ENCODE data around the gene COPG1. TPM values are rescaled to one million over a fixed set of nuclear protein-coding genes. Genes with fewer than 3 reads are reported as not detected.

The COPG1 gene
- total and polyA plus RNA-seq, 5 donors = 76.3 to 133 (median 102) TPM

GRCh38 chr3:129226374-129226773 lies 23.0 kb upstream of the COPG1 start:
- ATAC-seq (peak; percentile 84 to 87), DNase-seq (peak; percentile 83 to 92 (median 90))
- intact Hi-C loops (cut with DNase I) = loop anchor here in 3 of 4 donors (5.0 kb wide), 1 partner anchor 44 kb away; the partner anchor contains the start of gene CNBP (in 3 of the 3)
- Histone ChIP-seq H3K4me1 (ENCODE audit: control insufficient read depth, insufficient read depth, low read length) (peaks cover 12% of the 10 kb centered on the region), H3K4me3 (ENCODE audit: low read length) (no peak overlapping the region), H3K9me3 (ENCODE audit: control insufficient read depth, low read length) (no peaks in the 10 kb centered on the region), H3K27ac (ENCODE audit: low read length) (peak overlapping the region; percentile 87), H3K27me3 (ENCODE audit: control insufficient read depth, insufficient read depth) (no peaks in the 10 kb centered on the region)
- WGBS = 42% methylated on average over 6 of the region's 6 CpGs

GRCh38 chr3:129228891-129229585 lies 20.4 kb upstream of the COPG1 start:
- ATAC-seq = peak in 1 of 2 donors; percentile 12
- H3K4me3 ChIP-seq (ENCODE audit: low read length) = no peak overlapping the region
- intact Hi-C loops (cut with DNase I) = loop anchor here in 3 of 4 donors (5.0 kb wide), 1 partner anchor 47 kb away; the partner anchor contains the start of gene CNBP (in 3 of the 3)
- H3K27ac ChIP-seq (ENCODE audit: low read length) = peak overlapping the region; percentile 14
- H3K4me1 ChIP-seq (ENCODE audit: control insufficient read depth, insufficient read depth, low read length) = peaks cover 12% of the 10 kb centered on the region
- no peaks in the 10 kb centered on the region for H3K9me3 ChIP-seq (ENCODE audit: control insufficient read depth, low read length)
- WGBS = 49% methylated on average over 11 of the region's 11 CpGs
- H3K27me3 ChIP-seq (ENCODE audit: control insufficient read depth, insufficient read depth) = no peaks in the 10 kb centered on the region
- DNase-seq = peak in 2 of 3 donors; percentile 42 to 55

DNA sequence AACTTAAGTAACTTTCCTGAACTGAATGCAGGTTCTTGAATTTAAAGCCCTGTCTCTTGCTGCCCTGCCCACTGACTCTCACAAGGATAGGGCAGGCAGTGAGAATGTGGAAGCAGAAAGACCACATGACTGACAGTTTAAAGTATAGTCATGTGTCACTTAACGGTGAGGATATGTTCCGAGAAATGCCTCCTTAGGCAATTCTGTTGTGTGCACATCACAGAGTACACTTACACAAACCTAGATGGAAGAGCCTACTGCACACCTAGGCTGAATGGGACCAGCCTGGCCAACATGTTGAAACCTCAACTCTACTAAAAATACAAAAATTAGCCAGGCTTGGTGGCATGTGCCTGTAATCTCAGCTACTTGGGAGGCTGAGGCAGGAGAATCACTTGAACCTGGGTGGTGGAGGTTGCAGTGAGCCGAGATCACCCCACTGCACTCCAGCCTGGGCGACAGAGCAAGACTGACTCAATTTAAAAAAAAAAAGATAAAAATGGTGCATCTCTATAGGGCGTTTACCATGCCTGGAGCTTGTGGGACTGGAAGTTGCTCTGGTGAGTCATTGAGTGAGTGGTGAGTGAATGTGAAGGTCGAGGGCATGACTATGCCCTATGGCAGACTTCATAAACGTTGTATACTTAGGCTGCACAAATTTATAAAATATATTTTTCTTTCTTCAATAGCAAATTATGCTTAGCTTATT lies 18.9 kb upstream of the COPG1 start:
- peak; percentile 34 to 38 for ATAC-seq
- Histone ChIP-seq H3K4me1 (ENCODE audit: control insufficient read depth, insufficient read depth, low read length) (peaks cover 12% of the 10 kb centered on the region), H3K27ac (ENCODE audit: low read length) (peak overlapping the region; percentile 27), H3K9me3 (ENCODE audit: control insufficient read depth, low read length) (no peaks in the 10 kb centered on the region), H3K4me3 (ENCODE audit: low read length) (no peak overlapping the region), H3K27me3 (ENCODE audit: control insufficient read depth, insufficient read depth) (no peaks in the 10 kb centered on the region)
- intact Hi-C loops (cut with DNase I) = no loop called here
- 55% methylated on average over 7 of the region's 7 CpGs for WGBS
- no peak for DNase-seq

DNA sequence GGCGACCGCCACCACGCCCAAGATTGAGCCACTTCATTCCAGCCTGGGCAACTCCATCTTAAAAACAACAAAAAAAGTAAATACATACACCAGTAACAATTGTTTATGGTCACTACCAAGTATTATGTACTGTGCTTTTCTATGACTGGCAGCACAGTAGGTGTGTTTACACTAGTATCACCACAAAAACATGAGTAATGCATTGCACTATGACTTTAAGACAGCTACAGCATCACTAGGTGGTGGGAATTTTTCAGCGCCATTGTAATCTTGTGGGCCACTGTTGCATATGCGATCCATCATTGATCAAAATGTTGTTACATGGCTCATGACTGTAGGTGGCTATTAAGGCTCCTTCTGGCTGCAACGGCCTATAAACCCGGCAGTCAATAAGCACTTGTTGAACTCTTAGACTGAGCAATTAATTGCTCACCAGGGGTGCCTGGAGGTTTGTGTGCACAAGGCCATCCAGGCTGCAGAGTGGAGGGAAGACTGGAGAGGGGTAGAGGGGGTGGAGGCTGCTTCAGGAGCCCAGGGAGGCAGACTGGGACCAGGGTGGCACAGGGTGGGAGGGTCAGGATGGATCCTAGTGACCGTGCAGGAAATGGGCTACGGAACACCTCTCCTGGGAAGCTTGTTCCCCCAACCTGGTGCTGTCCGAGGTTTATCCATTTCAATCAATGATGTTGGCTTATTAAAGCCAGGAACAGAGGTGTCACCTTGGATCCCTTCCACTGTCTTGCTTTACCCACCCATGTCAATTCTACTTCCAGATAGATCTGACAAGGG lies 17.9 kb upstream of the COPG1 start:
- Histone ChIP-seq H3K4me1 (ENCODE audit: control insufficient read depth, insufficient read depth, low read length) (peaks cover 12% of the 10 kb centered on the region), H3K9me3 (ENCODE audit: control insufficient read depth, low read length) (no peaks in the 10 kb centered on the region), H3K27me3 (ENCODE audit: control insufficient read depth, insufficient read depth) (no peaks in the 10 kb centered on the region), H3K4me3 (ENCODE audit: low read length) (no peak overlapping the region), H3K27ac (ENCODE audit: low read length) (no peak overlapping the region)
- DNase-seq = no peak
- intact Hi-C loops (cut with DNase I) = no loop called here
- ATAC-seq = no peak
- 84% methylated on average over 10 of the region's 10 CpGs for WGBS

DNA sequence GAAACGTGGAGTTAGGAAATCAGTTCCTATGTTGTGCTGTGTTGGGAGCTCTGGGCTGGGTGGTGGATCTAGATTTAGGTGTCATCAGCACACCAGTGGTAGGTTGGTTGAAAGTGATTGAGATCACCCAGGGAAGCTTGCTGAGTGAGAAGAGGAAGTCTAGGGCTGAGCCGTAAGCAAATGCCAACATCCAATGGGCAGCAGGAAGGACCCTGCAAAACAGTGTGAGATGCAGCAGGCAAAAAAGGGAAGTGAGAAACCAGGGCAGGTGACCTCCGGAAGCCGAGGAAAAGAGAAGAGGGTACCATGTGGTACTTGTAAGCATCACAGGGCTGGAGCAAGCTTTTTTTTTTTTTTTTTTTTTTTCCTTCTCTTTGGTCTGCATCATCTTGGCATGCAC lies 15.9 kb upstream of the COPG1 start:
- no peak for DNase-seq
- 65% methylated on average over 4 of the region's 4 CpGs for WGBS
- H3K27ac ChIP-seq (ENCODE audit: low read length) = no peak overlapping the region

GRCh38 chr3:129234441-129234840 lies 15.0 kb upstream of the COPG1 start:
- no peak for ATAC-seq
- Histone ChIP-seq H3K4me3 (ENCODE audit: low read length) (no peak overlapping the region), H3K27ac (ENCODE audit: low read length) (no peak overlapping the region), H3K4me1 (ENCODE audit: control insufficient read depth, insufficient read depth, low read length) (no peaks in the 10 kb centered on the region), H3K27me3 (ENCODE audit: control insufficient read depth, insufficient read depth) (no peaks in the 10 kb centered on the region), H3K9me3 (ENCODE audit: control insufficient read depth, low read length) (no peaks in the 10 kb centered on the region)
- intact Hi-C loops (cut with DNase I) = no loop called here
- WGBS = 93% methylated on average over 3 of the region's 3 CpGs
- no peak for DNase-seq

More for the DNA sequence above, 15.9 kb upstream of the COPG1 start:
- Histone ChIP-seq H3K4me1 (ENCODE audit: control insufficient read depth, insufficient read depth, low read length) (peaks cover 6% of the 10 kb centered on the region), H3K9me3 (ENCODE audit: control insufficient read depth, low read length) (no peaks in the 10 kb centered on the region), H3K27me3 (ENCODE audit: control insufficient read depth, insufficient read depth) (no peaks in the 10 kb centered on the region), H3K4me3 (ENCODE audit: low read length) (no peak overlapping the region)
- peak; percentile 25 to 47 for ATAC-seq
- intact Hi-C loops (cut with DNase I) = no loop called here

- no peaks in the 10 kb centered on the region for H3K27me3 ChIP-seq (ENCODE audit: control insufficient read depth, insufficient read depth)
- DNase-seq (no peak), ATAC-seq (no peak)
- no peaks in the 10 kb centered on the region for H3K9me3 ChIP-seq (ENCODE audit: control insufficient read depth, low read length)
- H3K4me3 ChIP-seq (ENCODE audit: low read length) = no peak overlapping the region
- intact Hi-C loops (cut with DNase I) = no loop called here
- H3K27ac ChIP-seq (ENCODE audit: low read length) = no peak overlapping the region
- WGBS = 96% methylated on average over 4 of the region's 4 CpGs
- H3K4me1 ChIP-seq (ENCODE audit: control insufficient read depth, insufficient read depth, low read length) = peaks cover under 1% of the 10 kb centered on the region
These were observed 14.0 kb upstream of the COPG1 start for GRCh38 chr3:129235344-129235917.

DNA sequence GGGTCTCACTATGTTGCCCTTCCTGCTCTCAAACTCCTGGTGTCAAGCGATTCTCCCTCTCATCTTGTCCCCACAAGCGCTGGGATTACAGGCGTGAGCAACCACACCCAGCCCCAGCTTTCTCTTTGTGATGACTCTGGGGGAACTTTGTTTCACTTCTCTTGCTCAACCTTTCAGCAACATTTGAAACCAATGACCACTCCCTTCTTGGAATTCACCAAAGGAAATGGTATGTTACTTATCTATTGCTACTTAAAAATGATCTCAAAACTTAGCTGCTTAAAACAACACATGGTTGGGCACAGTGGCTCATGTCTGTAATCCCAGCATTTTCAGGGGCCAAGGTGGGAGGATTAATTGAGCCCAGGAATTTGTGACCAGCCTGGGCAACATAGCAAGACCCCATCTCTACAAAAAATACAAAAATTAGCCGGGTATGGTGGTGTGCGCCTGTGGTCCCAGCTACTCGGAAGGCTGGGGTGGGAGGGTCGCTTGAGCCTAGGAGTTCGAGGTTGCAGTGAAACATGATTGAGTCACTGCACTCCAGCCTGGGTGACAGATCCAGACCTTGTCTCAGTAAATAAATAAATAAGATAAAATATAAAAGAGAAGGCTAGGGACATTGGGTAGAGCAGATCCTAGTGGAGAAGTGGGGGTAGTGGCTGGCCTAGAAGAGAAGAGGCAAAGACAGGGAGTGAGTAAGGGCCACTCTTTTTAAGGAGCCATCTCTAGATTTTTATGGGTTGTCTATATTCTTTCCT lies 10.3 kb upstream of the COPG1 start:
- peak; percentile 58 to 79 for ATAC-seq
- H3K27me3 ChIP-seq (ENCODE audit: control insufficient read depth, insufficient read depth) = no peaks in the 10 kb centered on the region
- DNase-seq = peak in 1 of 3 donors; percentile 42
- WGBS = 73% methylated on average over 8 of the region's 8 CpGs
- peaks cover 2% of the 10 kb centered on the region for H3K4me1 ChIP-seq (ENCODE audit: control insufficient read depth, insufficient read depth, low read length)
- H3K9me3 ChIP-seq (ENCODE audit: control insufficient read depth, low read length) = no peaks in the 10 kb centered on the region
- no peak overlapping the region for H3K4me3 ChIP-seq (ENCODE audit: low read length)
- H3K27ac ChIP-seq (ENCODE audit: low read length) = no peak overlapping the region
- intact Hi-C loops (cut with DNase I) = no loop called here

GRCh38 chr3:129239991-129240390 lies 9.4 kb upstream of the COPG1 start:
- ATAC-seq = no peak
- H3K27ac ChIP-seq (ENCODE audit: low read length) = no peak overlapping the region

GRCh38 chr3:129240436-129240835 lies 9.0 kb upstream of the COPG1 start:
- intact Hi-C loops (cut with DNase I) = loop anchor here in 2 of 4 donors (5.0 to 10.0 kb wide), 2 partner anchors 73 to 186 kb away; no protein-coding TSS in a partner anchor
- Histone ChIP-seq H3K4me3 (ENCODE audit: low read length) (no peak overlapping the region), H3K27ac (ENCODE audit: low read length) (no peak overlapping the region), H3K9me3 (ENCODE audit: control insufficient read depth, low read length) (no peaks in the 10 kb centered on the region), H3K27me3 (ENCODE audit: control insufficient read depth, insufficient read depth) (no peaks in the 10 kb centered on the region), H3K4me1 (ENCODE audit: control insufficient read depth, insufficient read depth, low read length) (peaks cover 4% of the 10 kb centered on the region)
- 42% methylated on average over 3 of the region's 3 CpGs for WGBS
- ATAC-seq = peak in 1 of 2 donors; percentile 66
- DNase-seq = no peak

More at GRCh38 chr3:129239991-129240390, 9.4 kb upstream of the COPG1 start:
- WGBS = 72% methylated on average over 6 of the region's 6 CpGs
- intact Hi-C loops (cut with DNase I) = loop anchor here in 2 of 4 donors (5.0 to 10.0 kb wide), 2 partner anchors 73 to 185 kb away; no protein-coding TSS in a partner anchor
- DNase-seq = no peak
- H3K9me3 ChIP-seq (ENCODE audit: control insufficient read depth, low read length) = no peaks in the 10 kb centered on the region
- no peak overlapping the region for H3K4me3 ChIP-seq (ENCODE audit: low read length)
- H3K4me1 ChIP-seq (ENCODE audit: control insufficient read depth, insufficient read depth, low read length) = peaks cover 2% of the 10 kb centered on the region
- no peaks in the 10 kb centered on the region for H3K27me3 ChIP-seq (ENCODE audit: control insufficient read depth, insufficient read depth)

All from right cardiac atrium (tissue), 5 donors.